HPDE6-E6E7 (cell line): ENCODE results near the gene CTBP2.

Source experiments
- DNase-seq: peaks from one replicate; pipeline ENCODE4 v3.0.0; 2011; ENCODE audit warnings: missing footprints; ENCODE audit errors: extremely low spot score

The CTBP2 gene

GRCh38 chr10:125125951-125126735 is 34.2 kb downstream of the CTBP2 start:
- DNase-seq = no peak

GRCh38 chr10:125124907-125125306 is 35.5 kb downstream of the CTBP2 start:
- DNase-seq = no peak

DNA sequence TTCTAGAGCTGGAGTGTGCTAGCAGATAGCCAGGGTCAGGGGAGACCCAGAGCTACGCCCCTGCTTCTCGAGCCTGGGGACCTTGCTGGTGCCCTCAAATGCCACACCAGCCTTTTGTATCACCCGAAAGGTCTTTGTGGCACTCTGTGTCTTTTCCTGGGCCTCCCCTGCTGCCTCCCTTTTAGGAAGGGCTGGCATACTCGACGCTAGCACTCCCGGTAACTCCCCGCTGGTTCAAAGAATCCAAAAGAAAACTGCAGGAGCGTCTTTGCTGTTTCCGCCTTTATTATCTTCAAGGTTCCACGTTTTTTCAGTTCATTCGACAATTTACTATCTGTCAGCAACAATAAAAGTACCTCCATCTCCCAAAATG is 36.3 kb downstream of the CTBP2 start:
- no peak for DNase-seq

GRCh38 chr10:125123476-125124114 is 36.8 kb downstream of the CTBP2 start:
- peak; percentile 97 for DNase-seq

DNA sequence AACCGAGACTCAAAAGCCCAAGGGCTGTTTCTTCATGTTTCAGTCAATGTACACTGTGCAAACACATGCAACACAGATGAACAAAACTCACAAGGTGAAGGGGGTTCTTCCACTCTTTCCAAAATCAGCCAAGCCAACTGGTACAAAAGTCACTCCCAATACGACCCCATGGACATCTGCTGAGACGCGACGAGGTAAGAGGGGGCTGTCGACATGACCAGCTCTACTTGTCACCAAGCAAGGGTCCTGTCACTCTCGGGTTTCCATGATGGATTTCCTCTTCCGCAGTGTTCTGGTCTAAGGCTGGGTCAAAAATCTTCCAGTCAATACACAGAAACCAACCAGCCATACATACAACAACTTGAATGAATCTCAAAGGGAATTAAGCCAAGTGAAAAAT is 37.8 kb downstream of the CTBP2 start:
- no peak for DNase-seq

DNA sequence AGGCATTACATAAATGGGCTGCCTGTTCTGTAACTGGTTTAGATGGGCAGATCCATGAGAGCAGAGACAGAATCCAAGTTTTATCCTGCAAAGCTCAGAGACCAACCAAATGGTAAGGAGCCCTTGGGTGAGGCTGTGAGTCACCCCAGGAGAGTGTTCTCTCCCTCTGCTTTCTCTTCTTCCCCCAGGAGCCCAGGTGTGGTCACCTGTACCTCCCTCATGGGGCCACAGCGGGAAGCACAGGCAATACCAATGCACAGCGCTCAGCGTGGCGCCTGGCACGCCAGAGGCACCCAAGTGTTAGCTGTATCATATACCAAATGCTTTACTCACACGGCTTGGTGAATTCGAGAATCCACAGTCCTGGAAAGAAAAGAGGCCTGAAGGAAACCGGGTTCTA is 39.4 kb downstream of the CTBP2 start:
- peak; percentile 97 for DNase-seq

- DNase-seq = no peak
Measured at GRCh38 chr10:125120053-125120710, 40.2 kb downstream of the CTBP2 start.

DNA sequence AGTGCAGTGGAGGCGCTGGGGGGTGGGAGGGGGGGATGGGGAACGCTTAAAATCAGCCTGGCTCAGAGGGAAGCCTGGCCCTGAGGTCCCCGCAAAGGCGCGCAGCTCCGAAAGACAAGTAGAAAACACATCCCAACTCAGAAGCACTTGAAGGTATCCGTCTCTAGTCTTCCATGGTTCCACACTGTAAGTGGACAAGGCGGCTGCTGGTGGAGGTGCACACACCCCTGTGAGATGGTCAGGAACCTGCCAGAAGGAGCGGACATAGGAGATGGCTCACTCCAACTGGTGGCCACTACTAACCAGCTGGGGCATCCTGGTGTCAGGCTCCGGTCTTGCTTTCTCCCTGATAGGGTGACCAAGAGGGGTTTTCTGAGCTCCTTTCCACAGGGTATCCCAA is 41.7 kb downstream of the CTBP2 start:
- DNase-seq = no peak

DNA sequence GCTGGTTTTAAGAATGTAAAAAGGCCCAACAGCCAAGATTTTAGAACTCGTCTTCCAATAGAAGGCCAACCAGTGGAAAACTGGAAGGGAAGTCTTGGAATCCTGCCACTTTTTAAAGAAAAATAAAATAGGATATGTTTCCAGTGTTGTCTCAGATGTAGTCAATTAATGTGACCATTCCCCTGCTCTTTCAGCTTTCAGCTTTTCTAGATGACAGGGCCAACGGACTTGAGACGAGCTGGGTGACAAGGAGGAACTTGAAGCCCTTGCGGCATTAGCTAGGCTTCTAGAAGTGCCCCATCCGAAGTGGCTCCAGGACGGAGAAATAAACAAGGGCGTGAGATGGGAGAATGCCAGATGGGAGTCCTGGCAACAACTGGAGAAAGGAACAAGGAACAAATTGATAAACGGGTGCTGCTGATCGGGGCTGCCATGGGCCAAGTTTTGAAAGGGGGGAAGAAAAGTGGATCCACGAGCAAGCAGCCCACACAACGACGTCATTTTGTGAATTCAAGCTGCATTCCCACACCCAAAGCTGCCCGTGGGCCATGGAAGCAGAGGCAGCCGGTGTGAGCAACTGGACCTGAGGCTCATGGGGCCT is 42.3 kb downstream of the CTBP2 start:
- DNase-seq = no peak

- DNase-seq = no peak
Measured at GRCh38 chr10:125116652-125117310, 43.6 kb downstream of the CTBP2 start.

DNA sequence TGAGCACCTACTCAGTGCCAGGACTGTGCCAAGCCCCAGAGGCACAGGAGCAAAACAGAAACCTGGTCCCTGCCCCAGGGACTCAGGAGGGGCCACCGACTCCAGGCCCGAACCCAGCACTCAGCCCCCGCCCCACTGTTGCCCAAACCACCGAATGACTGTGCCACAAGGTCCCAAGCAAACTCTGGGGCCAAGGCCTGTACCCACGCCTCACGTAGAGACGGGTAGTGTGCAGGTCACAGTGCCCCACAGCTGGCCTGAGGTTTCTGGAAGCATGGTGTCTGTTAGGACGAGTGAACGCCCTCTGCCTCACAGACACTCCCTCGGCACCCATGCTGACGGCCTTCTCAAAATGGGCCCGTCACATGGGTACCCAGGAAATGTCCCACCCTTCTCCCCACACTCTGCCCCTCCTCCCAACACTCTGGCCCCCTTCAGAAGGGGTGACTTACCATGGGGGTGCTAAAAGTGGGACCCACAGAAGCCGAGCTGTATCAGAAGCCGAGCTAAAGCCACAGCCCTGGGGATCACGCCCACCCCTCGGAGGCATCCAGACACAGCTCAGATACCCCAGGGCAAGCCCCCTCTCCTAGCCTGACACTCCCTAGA is 44.2 kb downstream of the CTBP2 start:
- DNase-seq = no peak

- DNase-seq = no peak
Measured at GRCh38 chr10:125115409-125115808, 45.0 kb downstream of the CTBP2 start.

DNA sequence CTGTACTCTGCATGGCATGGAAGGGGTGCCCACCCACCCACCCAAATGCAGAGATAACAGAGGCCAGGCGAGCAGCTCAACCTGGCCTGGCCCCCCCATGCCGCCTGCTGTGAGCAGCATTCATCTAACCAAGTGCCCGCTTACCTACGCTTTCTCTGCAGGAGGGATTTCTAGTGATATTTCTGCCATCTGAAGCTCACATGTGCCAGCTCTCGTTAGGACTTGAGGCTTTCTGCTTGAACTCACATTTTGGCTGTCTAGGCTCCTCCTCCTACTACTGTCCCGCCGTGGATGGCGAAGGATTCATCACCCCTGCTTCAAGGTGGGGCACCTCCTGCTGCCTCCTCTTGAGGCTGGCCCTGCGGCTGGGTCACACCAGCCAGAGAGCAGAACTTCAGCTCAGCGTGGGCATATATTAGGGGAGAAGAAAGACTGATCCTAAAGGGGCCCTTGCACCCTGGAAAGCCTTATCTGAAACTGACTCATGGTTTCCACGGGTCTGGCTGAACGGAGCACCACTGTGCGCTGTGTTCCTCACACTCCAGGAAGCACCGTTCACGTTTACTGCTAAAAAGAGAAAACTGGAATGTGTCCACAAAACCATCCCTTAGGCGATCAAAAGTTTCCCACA is 45.5 kb downstream of the CTBP2 start:
- DNase-seq = no peak

- no peak for DNase-seq
Measured at GRCh38 chr10:125113691-125114371, 46.5 kb downstream of the CTBP2 start.

- no peak for DNase-seq
Measured at GRCh38 chr10:125112697-125113494, 47.5 kb downstream of the CTBP2 start.

- no peak for DNase-seq
Measured at GRCh38 chr10:125111118-125111727, 49.1 kb downstream of the CTBP2 start.

DNA sequence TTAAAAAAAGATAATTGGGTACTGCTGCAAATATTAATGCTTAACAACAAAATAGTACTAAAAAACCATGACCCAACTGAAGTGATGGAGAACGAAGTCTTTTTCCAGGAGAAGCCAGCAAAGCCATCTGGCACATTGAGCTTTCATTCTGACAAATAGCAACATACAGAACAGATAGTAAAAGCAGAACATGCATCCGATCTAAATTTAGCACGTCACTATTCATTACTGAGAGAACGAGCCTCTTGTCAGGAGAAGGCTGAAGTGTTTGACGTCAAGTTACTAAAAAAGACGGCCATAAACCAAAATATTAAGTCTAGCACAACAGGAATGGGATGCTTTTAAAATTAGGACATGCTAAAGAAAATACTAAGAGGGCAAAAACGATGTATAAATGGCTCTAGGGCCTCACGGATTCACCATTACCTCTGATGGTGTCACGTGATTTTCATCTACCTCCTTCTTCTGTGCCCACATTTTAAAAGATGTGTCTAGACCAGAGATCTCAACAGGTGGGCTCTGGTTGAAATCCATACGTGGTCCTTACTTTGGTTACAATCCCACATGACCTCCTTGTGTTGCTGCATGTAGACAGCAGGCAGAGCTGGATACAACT is 52.3 kb downstream of the CTBP2 start:
- DNase-seq = no peak

DNA sequence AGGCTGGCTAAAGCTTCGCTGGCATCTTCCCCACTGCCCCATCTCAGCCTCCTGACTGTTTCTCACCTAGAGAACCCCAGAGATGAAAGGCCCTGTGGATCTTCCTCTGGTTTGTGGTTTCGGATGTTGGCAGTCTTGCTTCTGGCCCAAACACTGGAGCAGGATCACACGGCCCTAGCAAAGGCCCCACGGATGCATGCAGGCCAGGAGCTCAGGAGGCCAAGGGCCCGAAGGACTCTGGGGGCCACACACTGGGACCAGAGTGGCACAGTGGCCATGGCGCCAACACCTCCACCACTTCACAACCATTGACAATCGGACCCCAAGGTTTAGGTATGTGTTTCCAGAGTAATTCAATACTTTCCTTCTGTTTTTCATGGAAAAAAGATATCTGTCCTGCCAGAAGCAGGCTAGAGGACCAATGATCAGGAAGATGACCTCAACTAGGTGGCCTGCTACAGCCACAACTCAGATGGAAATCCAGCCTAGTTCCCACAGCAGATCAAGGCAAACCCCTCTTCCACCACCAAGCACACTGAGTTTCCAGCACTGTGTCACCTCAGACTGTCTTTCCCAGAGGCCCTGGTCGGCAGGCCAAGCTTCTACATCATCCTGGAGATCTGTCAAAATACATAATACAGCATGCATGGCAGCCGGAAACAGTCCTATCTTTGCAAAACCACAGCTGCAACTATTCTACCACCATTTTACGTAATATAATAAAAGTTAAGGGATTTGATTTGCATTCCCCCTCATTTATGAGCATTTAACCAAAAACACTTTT is 53.0 kb downstream of the CTBP2 start:
- DNase-seq = no peak
